Endodermal cell (in vitro differentiated cells): ENCODE measurements around the gene RYK. TPM values are rescaled to one million over a fixed set of nuclear protein-coding genes. Genes with fewer than 3 reads are reported as not detected.

Source experiments
- DNase-seq: peaks from one replicate; pipeline ENCODE4 v3.0.0-alpha.2; 2017
- H3K27ac ChIP-seq: 2 replicates; pipeline ENCODE4 v1.5.1; 2013; ENCODE audit warnings: mild to moderate bottlenecking, low read depth, low read length, moderate library complexity
- H3K27me3 ChIP-seq: 2 replicates; pipeline ENCODE4 v1.6.1; 2013; ENCODE audit warnings: mild to moderate bottlenecking, low read length, moderate library complexity; ENCODE audit not compliant: insufficient read depth, control insufficient read depth, poor library complexity, severe bottlenecking
- H3K36me3 ChIP-seq: 2 replicates; pipeline ENCODE4 v1.7.0; 2013; ENCODE audit warnings: mild to moderate bottlenecking, low read length, moderate library complexity; ENCODE audit not compliant: control insufficient read depth, insufficient read depth
- H3K4me1 ChIP-seq: one replicate; pipeline ENCODE4 v1.7.0; 2013; ENCODE audit warnings: low read length; ENCODE audit not compliant: control insufficient read depth, insufficient read depth
- H3K4me3 ChIP-seq: 2 replicates; pipeline ENCODE4 v1.5.1; 2013; ENCODE audit warnings: mild to moderate bottlenecking, low read length, moderate library complexity
- H3K9ac ChIP-seq: 2 replicates; pipeline ENCODE4 v1.6.1; 2013; ENCODE audit warnings: mild to moderate bottlenecking, low read length, moderate library complexity; ENCODE audit not compliant: poor library complexity, severe bottlenecking; ENCODE audit errors: extremely low read depth
- H3K9me3 ChIP-seq: 2 replicates; pipeline ENCODE4 v1.6.1; 2013; ENCODE audit warnings: mild to moderate bottlenecking, low read length, moderate library complexity; ENCODE audit not compliant: control insufficient read depth
- H3K27ac Mint-ChIP-seq: 2 replicates; pipeline ENCODE4 v1.8.0; 2020; ENCODE audit warnings: mixed read lengths
- H3K27me3 Mint-ChIP-seq: 2 replicates; pipeline ENCODE4 v1.8.0; 2021; ENCODE audit warnings: mild to moderate bottlenecking, mixed read lengths; ENCODE audit not compliant: insufficient read depth
- H3K36me3 Mint-ChIP-seq: 2 replicates; pipeline ENCODE4 v1.8.0; 2020; ENCODE audit warnings: low read depth, mixed read lengths
- H3K4me1 Mint-ChIP-seq: 2 replicates; pipeline ENCODE4 v1.8.0; 2020; ENCODE audit warnings: mixed read lengths
- H3K4me3 Mint-ChIP-seq: 2 replicates; pipeline ENCODE4 v1.8.0; 2020; ENCODE audit warnings: mild to moderate bottlenecking, moderate library complexity, mixed read lengths
- H3K9me3 Mint-ChIP-seq: 2 replicates; pipeline ENCODE4 v1.8.0; 2020; ENCODE audit warnings: mild to moderate bottlenecking, mixed read lengths
- WGBS, 2 experiments: methylation state at CpG; one replicate each; pipeline versions ENCODE4 v1.1.5 to v1.1.7; 2013; ENCODE audit warnings: missing lambda C conversion rate in 2 of 2, mixed read lengths in 1 of 2; ENCODE audit not compliant: insufficient coverage in 1 of 2, insufficient read length in 1 of 2; 5-methylcytosine and 5-hydroxymethylcytosine counted together
- total RNA-seq, 2 donors: library from RNA; stranded (reverse); fragmentation: NEBNext Ultra II Directional in 1 of 2; extraction: Animal tissue kit (Norgen Biotek cat#: 25700) in 1 of 2; gene quantifications; 2 replicates in 1 of 2; 3 replicates in 1 of 2; pipeline ENCODE4 v1.2.1, GENCODE V29; 2021
- TF ChIP-seq, protein P1 (sequence below): fragments of 200-600 bp; sonication (generic); conservative IDR thresholded peaks from 2 replicates; pipeline ENCODE4 v1.5.0; 2021; ENCODE audit warnings: antibody characterized with exemption, mild to moderate bottlenecking

RYK gene
- total RNA-seq, 2 donors from 2014 or later, result 79.2 to 85.5 TPM

DNA sequence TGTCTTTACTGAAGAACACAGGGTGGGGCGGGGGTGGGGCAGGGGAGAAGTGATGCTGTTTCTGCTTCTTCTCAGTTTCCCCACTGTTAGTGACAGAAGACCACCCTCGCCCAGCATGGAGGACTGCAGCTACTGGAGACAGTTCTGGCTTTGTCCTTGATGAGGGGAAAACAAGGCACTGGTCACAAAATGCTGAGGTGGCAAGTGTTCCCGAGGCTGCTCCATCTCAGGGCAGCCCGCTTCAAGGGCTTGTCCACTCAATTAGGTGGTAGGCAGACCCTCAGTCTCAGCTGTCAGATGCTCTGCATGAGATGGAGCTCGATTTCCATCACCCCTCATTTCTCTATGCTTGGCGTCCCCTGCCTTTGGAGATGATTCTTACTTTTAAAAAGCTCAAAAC is 33.8 kb upstream of the RYK start:
- Mint-ChIP-seq H3K4me1 (no peaks in the 10 kb centered on the region), H3K36me3 (no peaks in the 10 kb centered on the region), H3K27ac (no peak overlapping the region), H3K9me3 (no peaks in the 10 kb centered on the region), H3K27me3 (no peaks in the 10 kb centered on the region), H3K4me3 (no peak overlapping the region)
- Histone ChIP-seq H3K27me3 (no peaks in the 10 kb centered on the region), H3K36me3 (no peaks in the 10 kb centered on the region), H3K27ac (no peak overlapping the region), H3K4me1 (no peaks in the 10 kb centered on the region), H3K9ac (no peak overlapping the region), H3K4me3 (no peak overlapping the region), H3K9me3 (no peaks in the 10 kb centered on the region)
- 93 to 97% methylated on average over 4 to 6 of the region's 6 CpGs for WGBS, 2 experiments
- TF ChIP-seq, protein P1, sequence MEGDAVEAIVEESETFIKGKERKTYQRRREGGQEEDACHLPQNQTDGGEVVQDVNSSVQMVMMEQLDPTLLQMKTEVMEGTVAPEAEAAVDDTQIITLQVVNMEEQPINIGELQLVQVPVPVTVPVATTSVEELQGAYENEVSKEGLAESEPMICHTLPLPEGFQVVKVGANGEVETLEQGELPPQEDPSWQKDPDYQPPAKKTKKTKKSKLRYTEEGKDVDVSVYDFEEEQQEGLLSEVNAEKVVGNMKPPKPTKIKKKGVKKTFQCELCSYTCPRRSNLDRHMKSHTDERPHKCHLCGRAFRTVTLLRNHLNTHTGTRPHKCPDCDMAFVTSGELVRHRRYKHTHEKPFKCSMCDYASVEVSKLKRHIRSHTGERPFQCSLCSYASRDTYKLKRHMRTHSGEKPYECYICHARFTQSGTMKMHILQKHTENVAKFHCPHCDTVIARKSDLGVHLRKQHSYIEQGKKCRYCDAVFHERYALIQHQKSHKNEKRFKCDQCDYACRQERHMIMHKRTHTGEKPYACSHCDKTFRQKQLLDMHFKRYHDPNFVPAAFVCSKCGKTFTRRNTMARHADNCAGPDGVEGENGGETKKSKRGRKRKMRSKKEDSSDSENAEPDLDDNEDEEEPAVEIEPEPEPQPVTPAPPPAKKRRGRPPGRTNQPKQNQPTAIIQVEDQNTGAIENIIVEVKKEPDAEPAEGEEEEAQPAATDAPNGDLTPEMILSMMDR, result no peak
- no peak for DNase-seq

DNA sequence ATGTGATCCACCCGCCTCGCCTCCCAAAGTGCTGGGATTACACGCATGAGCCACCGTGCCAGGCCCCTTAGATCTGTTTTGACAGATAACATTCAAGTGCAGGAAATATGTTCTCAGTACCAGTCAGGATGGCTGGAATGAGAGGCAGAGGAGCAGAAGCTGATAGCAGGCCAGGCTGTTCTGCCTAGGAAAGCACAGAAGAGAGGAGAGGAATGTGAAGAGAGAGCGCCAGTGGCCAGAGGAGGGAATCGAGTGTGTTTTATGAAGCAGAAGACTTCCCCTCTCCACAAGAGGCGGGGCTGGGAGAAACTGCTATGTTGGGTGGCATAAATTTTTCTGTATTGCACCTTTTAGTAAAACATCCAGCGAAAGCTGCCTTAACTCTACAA is 32.0 kb upstream of the RYK start:
- Mint-ChIP-seq H3K36me3 (no peaks in the 10 kb centered on the region), H3K4me3 (no peak overlapping the region), H3K27ac (no peak overlapping the region), H3K4me1 (no peaks in the 10 kb centered on the region), H3K9me3 (no peaks in the 10 kb centered on the region), H3K27me3 (no peaks in the 10 kb centered on the region)
- DNase-seq, result no peak
- Histone ChIP-seq H3K36me3 (no peaks in the 10 kb centered on the region), H3K27ac (no peak overlapping the region), H3K9me3 (no peaks in the 10 kb centered on the region), H3K4me1 (no peaks in the 10 kb centered on the region), H3K4me3 (no peak overlapping the region), H3K27me3 (no peaks in the 10 kb centered on the region), H3K9ac (no peak overlapping the region)
- 96 to 98% methylated on average over 4 to 8 of the region's 8 CpGs for WGBS, 2 experiments
- TF ChIP-seq, protein P1, result no peak

- Histone ChIP-seq H3K27ac (no peak overlapping the region), H3K4me3 (no peak overlapping the region), H3K9me3 (no peaks in the 10 kb centered on the region), H3K36me3 (no peaks in the 10 kb centered on the region), H3K27me3 (no peaks in the 10 kb centered on the region), H3K9ac (no peak overlapping the region), H3K4me1 (no peaks in the 10 kb centered on the region)
- H3K9me3 Mint-ChIP-seq, result no peaks in the 10 kb centered on the region
- H3K4me3 Mint-ChIP-seq, result no peak overlapping the region
- H3K4me1 Mint-ChIP-seq, result no peaks in the 10 kb centered on the region
- whole genome bisulfite sequencing, 2 experiments, result 84% methylated on average over 2 of the region's 2 CpGs; no CpG with 5 or more reads in 1 of the 2 experiments
- TF ChIP-seq, protein P1, result no peak
- no peaks in the 10 kb centered on the region for H3K36me3 Mint-ChIP-seq
- no peaks in the 10 kb centered on the region for H3K27me3 Mint-ChIP-seq
- no peak overlapping the region for H3K27ac Mint-ChIP-seq
- no peak for DNase-seq
These were observed 31.4 kb upstream of the RYK start for GRCh38 chr3:134281912-134282658.
